22Rv1 (cell line): ENCODE data around the gene PRDX1.
A peak's percentile ranks its signal among the peaks of the same experiment; 100 is the strongest.
"Not testable (repeated sequence)": the region's sequence is repeated elsewhere in the genome, so short reads cannot be mapped to it uniquely, and the experiment has no call there.

Source experiments
- H3K27ac ChIP-seq: fragments of 450-650 bp; 2 replicates; pipeline ENCODE4 v1.5.1; 2017
- CTCF ChIP-seq: fragments of 450-650 bp; IDR thresholded peaks from 2 replicates; pipeline ENCODE4 v1.5.1; 2017; ENCODE audit warnings: mild to moderate bottlenecking
- ZFX ChIP-seq: fragments of 450-650 bp; IDR thresholded peaks from 2 replicates; pipeline ENCODE4 v1.6.1; 2017; ENCODE audit warnings: antibody characterized with exemption, borderline replicate concordance

Gene PRDX1

GRCh38 chr1:45535988-45536766 is 14.5 kb upstream of the PRDX1 start:
- no peak for TF ChIP-seq CTCF
- TF ChIP-seq ZFX: no peak

GRCh38 chr1:45531873-45532272 is 10.2 kb upstream of the PRDX1 start:
- no peak overlapping the region for H3K27ac ChIP-seq
- TF ChIP-seq CTCF: no peak
- no peak for TF ChIP-seq ZFX

More at GRCh38 chr1:45535988-45536766, 14.5 kb upstream of the PRDX1 start:
- no peak overlapping the region for H3K27ac ChIP-seq

GRCh38 chr1:45530632-45531135 is 9.0 kb upstream of the PRDX1 start:
- TF ChIP-seq ZFX (no peak), CTCF (no peak)

GRCh38 chr1:45526135-45526644 is 4.5 kb upstream of the PRDX1 start:
- H3K27ac ChIP-seq: peak overlapping the region; percentile 62
- TF ChIP-seq ZFX (no peak), CTCF (no peak)

More at GRCh38 chr1:45530632-45531135, 9.0 kb upstream of the PRDX1 start:
- H3K27ac ChIP-seq: no peak overlapping the region

GRCh38 chr1:45523975-45524374 is 2.3 kb upstream of the PRDX1 start:
- not testable (repeated sequence) for H3K27ac ChIP-seq

GRCh38 chr1:45523516-45523915 is 1.8 kb upstream of the PRDX1 start:
- H3K27ac ChIP-seq: not testable (repeated sequence)

GRCh38 chr1:45522324-45523104 is 830 bp upstream of the PRDX1 start:
- TF ChIP-seq CTCF (no peak), ZFX (no peak)
- peak overlapping the region; percentile 71 for H3K27ac ChIP-seq

GRCh38 chr1:45519774-45520173 is 1.9 kb downstream of the PRDX1 start:
- not testable (repeated sequence) for H3K27ac ChIP-seq
